HL-60 (cell line): ENCODE data around the gene ATP6V1G3.
A peak's percentile ranks its signal among the peaks of the same experiment; 100 is the strongest.

Experiments used
- DNase-seq, 2 experiments: peaks; one replicate each; pipeline ENCODE4 v3.0.0-alpha.2; 2010 to 2020; ENCODE audit warnings: low read depth in 1 of 2, low spot score in 1 of 2
- H3K27ac ChIP-seq: fragments of 250-450 bp; sonication (Bioruptor Pico); replicated peaks from 2 replicates; pipeline ENCODE4 v1.5.1; 2020; ENCODE audit warnings: mild to moderate bottlenecking, moderate library complexity
- H3K27me3 ChIP-seq: fragments of 250-450 bp; sonication (Bioruptor Pico); 2 replicates; pipeline ENCODE4 v1.5.1; 2021; ENCODE audit warnings: mild to moderate bottlenecking, moderate library complexity; ENCODE audit not compliant: insufficient read depth, poor library complexity, severe bottlenecking
- H3K4me3 ChIP-seq: replicated peaks from 2 replicates; pipeline ENCODE4 v1.5.1; 2011; ENCODE audit warnings: mild to moderate bottlenecking, control low read depth, low read length; ENCODE audit not compliant: insufficient read depth
- GABPA ChIP-seq: IDR thresholded peaks from 2 replicates; pipeline ENCODE4 v1.6.1; 2012; ENCODE audit warnings: low read depth
- POLR2AphosphoS5 ChIP-seq: IDR thresholded peaks from 2 replicates; pipeline ENCODE4 v1.6.1; 2012; ENCODE audit warnings: low read depth
- REST ChIP-seq: IDR thresholded peaks from 2 replicates; pipeline ENCODE4 v1.6.1; 2012; ENCODE audit warnings: low read depth; ENCODE audit not compliant: insufficient replicate concordance
- SPI1 ChIP-seq: IDR thresholded peaks from 2 replicates; pipeline ENCODE4 v1.6.1; 2012; ENCODE audit warnings: low read depth, mild to moderate bottlenecking, borderline replicate concordance
- TF ChIP-seq, protein P1 (sequence below): IDR thresholded peaks from one replicate; pipeline ENCODE4 v1.5.1; 2011; ENCODE audit warnings: low read length, control low read depth, inconsistent platforms; ENCODE audit not compliant: insufficient read depth

The ATP6V1G3 gene

GRCh38 chr1:198492872-198493271 is 47.6 kb downstream of the ATP6V1G3 start:
- Histone ChIP-seq H3K27me3 (no peaks in the 10 kb centered on the region), H3K4me3 (no peak overlapping the region), H3K27ac (no peak overlapping the region)
- TF ChIP-seq REST (no peak), POLR2AphosphoS5 (no peak), SPI1 (no peak), GABPA (no peak)
- TF ChIP-seq, protein P1, sequence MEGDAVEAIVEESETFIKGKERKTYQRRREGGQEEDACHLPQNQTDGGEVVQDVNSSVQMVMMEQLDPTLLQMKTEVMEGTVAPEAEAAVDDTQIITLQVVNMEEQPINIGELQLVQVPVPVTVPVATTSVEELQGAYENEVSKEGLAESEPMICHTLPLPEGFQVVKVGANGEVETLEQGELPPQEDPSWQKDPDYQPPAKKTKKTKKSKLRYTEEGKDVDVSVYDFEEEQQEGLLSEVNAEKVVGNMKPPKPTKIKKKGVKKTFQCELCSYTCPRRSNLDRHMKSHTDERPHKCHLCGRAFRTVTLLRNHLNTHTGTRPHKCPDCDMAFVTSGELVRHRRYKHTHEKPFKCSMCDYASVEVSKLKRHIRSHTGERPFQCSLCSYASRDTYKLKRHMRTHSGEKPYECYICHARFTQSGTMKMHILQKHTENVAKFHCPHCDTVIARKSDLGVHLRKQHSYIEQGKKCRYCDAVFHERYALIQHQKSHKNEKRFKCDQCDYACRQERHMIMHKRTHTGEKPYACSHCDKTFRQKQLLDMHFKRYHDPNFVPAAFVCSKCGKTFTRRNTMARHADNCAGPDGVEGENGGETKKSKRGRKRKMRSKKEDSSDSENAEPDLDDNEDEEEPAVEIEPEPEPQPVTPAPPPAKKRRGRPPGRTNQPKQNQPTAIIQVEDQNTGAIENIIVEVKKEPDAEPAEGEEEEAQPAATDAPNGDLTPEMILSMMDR, result no peak
- DNase-seq, result no peak

DNA sequence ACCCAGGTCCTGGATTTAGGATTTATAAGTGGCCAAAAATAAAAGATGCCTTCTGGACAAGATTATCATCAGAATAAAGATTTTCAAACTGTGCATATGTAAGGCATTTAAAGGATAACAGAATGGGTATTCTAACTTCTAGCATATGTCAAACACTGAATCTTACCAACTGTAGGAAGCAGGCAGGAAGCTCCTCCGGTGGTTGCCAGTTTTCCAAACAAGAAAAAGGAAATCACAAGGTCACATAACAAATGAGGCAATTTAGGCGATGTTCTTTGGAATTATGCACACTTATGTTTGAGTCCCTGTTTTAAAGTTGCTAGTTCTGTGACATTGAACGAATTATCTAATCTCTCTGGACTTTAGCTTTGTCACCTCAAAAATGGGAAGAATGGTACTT is 48.9 kb downstream of the ATP6V1G3 start:
- no peak for TF ChIP-seq POLR2AphosphoS5
- no peak for TF ChIP-seq GABPA
- no peak for TF ChIP-seq REST
- TF ChIP-seq SPI1, result no peak
- Histone ChIP-seq H3K27ac (no peak overlapping the region), H3K4me3 (no peak overlapping the region), H3K27me3 (no peaks in the 10 kb centered on the region)
- no peak for DNase-seq

- no peak overlapping the region for H3K27ac ChIP-seq
- TF ChIP-seq REST (no peak), SPI1 (no peak), POLR2AphosphoS5 (no peak), GABPA (no peak)
- TF ChIP-seq, protein P1, result no peak
- DNase-seq, result no peak
- no peak overlapping the region for H3K4me3 ChIP-seq
- no peaks in the 10 kb centered on the region for H3K27me3 ChIP-seq
Observed at GRCh38 chr1:198491028-198491427, 49.5 kb downstream of the ATP6V1G3 start.

DNA sequence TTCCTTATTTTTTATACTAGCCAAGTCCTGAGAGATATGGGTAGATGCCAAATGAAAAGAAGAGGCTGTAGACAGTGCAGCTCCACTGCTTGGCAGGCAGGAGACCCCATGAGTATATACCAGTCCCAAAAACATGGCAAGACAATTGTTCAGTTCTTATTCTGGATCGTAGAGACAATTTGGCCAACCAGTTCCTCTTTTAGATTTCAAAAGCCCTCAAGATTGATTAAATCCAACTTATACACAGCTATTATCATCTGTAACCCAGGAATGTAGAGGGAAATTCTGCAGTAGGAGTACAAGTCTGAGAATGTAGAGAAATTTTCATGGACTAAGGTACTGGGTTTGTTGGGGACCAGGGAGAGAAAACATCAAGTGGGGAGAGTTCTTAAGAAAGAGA is 50.3 kb downstream of the ATP6V1G3 start:
- no peak for TF ChIP-seq REST
- peak; percentile 76 for TF ChIP-seq SPI1
- H3K4me3 ChIP-seq, result no peak overlapping the region
- no peak overlapping the region for H3K27ac ChIP-seq
- no peak for DNase-seq
- no peaks in the 10 kb centered on the region for H3K27me3 ChIP-seq
